Body of pancreas (tissue), 4 donors: Measurements from ENCODE around the gene RER1.

Experiments used
- POLR2A ChIP-seq, 3 donors: fragments of 450-650 bp; IDR thresholded peaks; one replicate each; pipeline ENCODE4 v1.6.1; 2016; ENCODE audit warnings: antibody characterized with exemption in 3 of 3, mild to moderate bottlenecking in 2 of 3
- TF ChIP-seq, protein P1 (sequence below), 7 experiments: fragments of 450-650 bp in 4 of 7; fragments of 200-600 bp in 3 of 7; sonication (generic) in 3 of 7; IDR thresholded peaks; one replicate each; pipeline ENCODE4 v1.5.1; 2016 to 2019; ENCODE audit warnings: antibody characterized with exemption in 7 of 7

DNA sequence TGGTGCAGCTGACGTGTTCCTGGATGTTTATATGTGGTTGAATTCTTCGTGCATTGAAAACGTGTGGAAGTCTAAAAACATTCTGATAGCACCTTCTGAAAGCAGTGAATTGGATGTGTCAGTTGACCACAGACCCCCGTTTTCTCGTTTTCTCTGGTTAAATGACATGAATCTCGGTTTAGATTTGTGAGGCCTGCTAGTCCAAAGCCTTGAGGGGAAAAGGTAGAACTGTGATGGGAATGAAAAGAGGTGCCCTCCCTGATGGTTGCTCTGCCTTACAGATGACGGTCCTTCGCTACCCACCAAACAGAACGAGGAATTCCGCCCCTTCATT, 8.9 kb downstream of the RER1 start:
- TF ChIP-seq, protein P1, sequence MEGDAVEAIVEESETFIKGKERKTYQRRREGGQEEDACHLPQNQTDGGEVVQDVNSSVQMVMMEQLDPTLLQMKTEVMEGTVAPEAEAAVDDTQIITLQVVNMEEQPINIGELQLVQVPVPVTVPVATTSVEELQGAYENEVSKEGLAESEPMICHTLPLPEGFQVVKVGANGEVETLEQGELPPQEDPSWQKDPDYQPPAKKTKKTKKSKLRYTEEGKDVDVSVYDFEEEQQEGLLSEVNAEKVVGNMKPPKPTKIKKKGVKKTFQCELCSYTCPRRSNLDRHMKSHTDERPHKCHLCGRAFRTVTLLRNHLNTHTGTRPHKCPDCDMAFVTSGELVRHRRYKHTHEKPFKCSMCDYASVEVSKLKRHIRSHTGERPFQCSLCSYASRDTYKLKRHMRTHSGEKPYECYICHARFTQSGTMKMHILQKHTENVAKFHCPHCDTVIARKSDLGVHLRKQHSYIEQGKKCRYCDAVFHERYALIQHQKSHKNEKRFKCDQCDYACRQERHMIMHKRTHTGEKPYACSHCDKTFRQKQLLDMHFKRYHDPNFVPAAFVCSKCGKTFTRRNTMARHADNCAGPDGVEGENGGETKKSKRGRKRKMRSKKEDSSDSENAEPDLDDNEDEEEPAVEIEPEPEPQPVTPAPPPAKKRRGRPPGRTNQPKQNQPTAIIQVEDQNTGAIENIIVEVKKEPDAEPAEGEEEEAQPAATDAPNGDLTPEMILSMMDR (IDR thresholded peaks at IDR 0.05) = no peak
- no peak for TF ChIP-seq POLR2A (IDR thresholded peaks at IDR 0.05)
